ENCODE measurements around the gene UQCRHL.

UQCRHL gene

DNA sequence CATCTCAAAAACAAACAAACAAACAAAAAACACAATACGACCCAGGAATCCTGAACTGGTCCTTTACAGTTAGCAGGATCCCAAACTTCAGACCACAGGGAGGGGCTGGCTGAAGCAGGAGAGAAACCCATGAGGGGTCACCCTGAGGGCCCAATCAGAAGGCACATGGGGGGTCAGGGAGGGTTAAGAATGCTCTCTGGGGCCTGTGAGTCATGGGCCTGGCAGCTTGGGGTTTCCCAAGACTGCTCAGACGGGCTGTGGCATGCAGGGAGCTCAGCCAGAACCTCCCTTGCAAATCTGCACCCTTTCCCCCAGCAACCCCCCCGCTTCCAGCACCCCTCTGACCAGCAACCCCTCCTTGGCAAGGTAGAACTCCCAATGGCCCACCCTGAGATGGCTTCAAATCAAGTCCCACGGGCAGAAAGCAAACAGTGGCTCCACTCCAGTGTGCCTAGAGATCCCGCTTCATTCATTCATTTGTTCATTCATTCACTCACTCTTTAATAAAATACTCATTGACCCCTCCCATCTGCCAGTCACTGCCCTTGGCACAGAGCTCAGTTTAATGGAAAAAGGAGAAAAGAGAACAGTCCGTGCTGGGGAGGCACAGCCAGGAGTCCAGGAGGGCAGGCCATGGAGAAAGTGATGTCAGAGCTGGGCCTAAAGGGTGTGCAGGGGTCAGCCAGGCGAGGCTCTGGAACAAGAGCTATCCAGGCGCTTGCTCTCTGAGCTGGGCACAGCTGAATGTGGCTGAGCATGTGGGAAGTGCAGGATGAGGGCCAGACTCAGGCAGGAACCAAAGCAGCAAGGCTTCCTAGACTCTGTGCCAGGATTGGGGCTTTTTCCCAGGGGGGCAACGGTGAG is 8.2 kb downstream of the UQCRHL start:
- DNase-seq (ENCODE audit: low read depth in 2 of 2): no peak

DNA sequence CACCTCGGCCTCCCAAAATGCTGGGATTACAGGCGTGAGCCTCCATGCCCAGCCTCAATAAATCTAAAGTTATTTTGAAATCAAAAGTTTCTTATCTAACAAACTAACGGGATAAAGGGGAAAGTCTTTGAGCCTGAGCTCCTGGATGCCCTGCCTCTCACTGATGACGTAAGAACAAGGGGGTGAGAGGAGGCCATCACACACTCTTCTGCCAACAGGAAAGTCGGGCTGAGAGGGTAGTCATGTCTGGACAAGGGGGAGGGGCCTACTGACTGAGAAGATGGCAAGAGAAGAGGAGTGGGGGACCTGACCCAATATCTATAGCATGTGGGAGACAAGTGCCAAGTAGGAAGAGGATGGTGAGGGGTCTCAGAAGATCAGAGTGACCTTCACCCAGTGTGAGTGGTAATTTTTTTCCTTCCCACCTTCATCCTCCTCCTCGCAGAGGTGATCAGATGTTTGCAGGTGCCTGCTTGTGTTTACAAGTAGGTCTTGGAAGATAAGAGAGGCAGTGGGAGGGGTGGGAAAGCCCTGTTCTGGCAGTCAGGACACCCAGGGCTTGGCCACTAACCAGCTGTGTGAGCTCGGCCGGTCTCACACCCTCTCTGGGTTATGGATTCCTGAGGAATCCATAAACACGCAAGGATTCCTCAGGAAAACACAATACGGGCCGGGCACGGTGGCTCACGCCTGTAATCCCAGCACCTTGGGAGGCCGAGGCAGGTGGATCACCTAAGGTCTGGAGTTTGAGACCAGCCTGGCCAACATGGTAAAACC is 9.6 kb downstream of the UQCRHL start:
- DNase-seq (ENCODE audit: low read depth in 2 of 2): no peak

- DNase-seq (ENCODE audit: low read depth in 2 of 2): no peak
These were observed 11.4 kb downstream of the UQCRHL start for GRCh38 chr1:15796086-15796462.

GRCh38 chr1:15788624-15789301 is 18.7 kb downstream of the UQCRHL start:
- no peak for DNase-seq (ENCODE audit: low read depth in 2 of 2)

DNA sequence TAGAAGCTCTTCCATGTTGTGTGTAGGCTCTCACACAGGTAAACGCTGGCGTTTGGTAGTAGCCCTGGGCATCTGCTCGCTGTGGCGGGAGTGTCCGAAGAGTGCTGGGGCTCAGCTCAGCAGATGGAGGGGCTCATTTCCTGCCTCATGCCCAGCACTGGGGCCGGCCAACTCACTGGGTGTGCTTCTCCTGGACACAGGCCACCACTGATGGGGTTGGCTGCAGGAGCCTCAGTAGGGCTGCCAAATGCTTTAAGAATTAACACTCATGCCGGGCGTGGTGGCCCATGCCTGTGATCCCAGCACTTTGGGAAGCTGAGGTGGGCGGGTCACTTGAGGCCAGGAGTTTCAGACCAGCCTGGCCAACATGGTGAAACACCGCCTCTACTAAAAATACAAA is 20.9 kb downstream of the UQCRHL start:
- DNase-seq (ENCODE audit: low read depth in 2 of 2): no peak

GRCh38 chr1:15785683-15786082 is 21.8 kb downstream of the UQCRHL start:
- DNase-seq (ENCODE audit: low read depth in 2 of 2): no peak

DNA sequence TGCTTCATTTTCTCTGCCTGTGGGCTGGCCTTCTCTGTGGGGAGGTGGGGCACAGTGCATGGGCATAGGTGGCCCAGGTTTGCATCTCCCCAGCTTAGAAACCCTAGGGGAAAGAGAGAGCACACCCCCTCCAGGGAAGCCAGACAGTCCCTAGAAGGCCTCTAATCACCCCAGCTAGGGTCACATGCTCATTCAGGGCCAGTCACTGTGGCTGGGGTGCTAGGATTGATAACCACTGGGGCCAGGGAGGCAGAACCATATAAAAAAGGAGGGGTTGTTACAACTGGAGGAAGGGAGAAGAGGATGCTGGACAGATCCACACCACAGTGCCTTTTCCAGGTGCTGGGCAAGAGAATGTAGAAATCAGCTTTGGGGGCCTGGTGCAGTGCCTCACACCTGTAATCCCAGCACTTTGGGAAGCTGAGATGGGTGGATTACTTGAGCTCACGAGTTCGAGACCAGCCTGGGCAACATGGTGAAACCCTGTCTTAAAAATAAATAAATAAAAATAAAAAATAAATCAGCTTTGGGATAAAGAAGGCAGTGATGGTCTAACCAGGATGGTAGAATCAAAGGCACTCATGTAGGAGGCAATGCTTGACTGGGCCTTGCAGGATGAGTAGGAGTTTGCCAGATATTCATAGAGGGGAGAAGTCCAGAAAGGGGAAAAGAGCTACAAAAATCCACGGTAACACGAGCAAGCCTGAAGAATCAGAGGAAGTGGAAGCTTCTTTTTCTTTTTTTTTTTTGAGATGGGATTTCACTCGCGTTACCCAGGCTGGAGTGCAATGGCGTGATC is 29.3 kb downstream of the UQCRHL start:
- no peak for DNase-seq (ENCODE audit: low read depth in 2 of 2)

- DNase-seq (ENCODE audit: low read depth in 2 of 2): no peak
These were observed 31.7 kb downstream of the UQCRHL start for GRCh38 chr1:15775706-15776105.

DNA sequence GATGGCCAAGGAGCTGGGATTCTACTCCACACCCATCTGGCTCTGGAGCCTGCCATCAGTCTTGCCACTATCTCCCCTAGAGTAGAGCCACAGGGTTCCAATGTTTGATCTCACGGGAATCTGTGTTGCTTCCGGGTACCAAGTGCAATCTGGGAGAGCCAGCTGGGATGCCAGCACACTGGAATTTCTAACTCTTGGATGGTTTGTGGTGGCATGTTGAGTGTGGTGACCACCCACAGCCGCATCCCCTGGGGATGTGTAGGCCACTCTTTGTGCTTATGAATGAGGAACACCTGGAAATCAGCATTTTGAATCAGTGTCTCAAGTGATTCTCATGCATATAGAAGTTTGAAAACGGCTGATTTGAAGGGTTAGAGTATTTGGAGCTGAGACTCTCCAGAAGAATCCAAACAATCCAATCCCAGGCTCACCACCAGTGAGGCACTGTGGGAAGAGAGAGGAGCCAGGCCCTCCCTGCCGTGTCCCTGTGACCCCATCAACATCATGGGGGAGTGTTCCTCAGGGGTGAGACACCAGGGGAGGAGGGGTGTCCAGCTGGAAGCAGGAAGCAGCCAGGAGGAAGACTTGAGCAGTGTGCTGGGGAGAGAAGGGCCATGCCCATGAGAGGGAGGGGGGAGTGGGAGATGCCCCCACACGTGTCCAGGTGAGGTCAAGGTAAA is 35.5 kb downstream of the UQCRHL start:
- DNase-seq (ENCODE audit: low read depth in 2 of 2): no peak

DNA sequence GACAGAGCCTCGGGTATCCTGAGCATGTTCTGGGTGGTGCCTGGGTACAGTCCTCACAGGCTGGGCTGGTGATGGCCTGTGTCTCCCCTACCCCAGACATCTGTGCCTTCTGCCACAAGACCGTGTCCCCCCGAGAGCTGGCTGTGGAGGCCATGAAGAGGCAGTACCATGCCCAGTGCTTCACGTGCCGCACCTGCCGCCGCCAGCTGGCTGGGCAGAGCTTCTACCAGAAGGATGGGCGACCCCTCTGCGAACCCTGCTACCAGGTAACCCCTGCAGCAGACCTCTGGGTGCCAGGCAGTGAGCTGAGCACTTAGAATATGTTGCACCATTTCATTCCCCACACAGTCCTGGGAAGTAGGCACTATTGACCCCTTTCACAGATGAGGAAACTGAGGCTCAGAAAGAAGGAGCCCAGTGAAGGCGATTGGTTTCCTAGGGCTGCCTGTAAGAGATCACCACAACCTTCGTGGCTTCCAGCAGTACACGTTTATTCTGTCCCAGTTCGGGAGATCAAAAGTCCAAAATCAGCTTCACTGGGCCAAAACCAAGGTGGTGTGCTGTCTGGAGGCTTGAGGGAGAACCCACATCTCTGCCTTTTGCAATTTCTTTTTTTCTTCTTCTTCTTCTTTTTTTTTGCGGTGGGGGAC is 37.0 kb downstream of the UQCRHL start:
- no peak for DNase-seq (ENCODE audit: low read depth in 2 of 2)

- no peak for DNase-seq (ENCODE audit: low read depth in 2 of 2)
These were observed 39.1 kb downstream of the UQCRHL start for GRCh38 chr1:15768388-15768787.

DNA sequence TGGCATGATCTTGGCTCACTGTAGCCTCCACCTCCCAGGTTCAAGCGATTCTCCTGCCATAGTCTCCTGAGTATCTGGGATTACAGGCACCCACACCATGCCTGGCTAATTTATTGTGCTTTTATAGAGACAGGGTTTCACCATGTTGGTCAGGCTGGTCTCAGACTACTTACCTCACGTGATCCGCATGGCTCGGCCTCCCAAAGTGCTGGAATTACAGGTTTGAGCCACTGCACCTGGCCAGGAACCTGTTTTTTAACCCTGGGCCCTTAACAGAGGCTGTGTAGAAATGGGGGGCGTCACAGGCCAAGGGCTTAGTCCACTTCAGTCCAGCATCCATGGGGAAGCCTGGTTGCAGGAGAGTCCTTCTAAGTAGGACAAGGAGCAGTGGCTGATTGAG is 39.5 kb downstream of the UQCRHL start:
- DNase-seq (ENCODE audit: low read depth in 2 of 2): no peak

- DNase-seq (ENCODE audit: low read depth in 2 of 2): no peak
These were observed 41.8 kb downstream of the UQCRHL start for GRCh38 chr1:15765495-15766194.

GRCh38 chr1:15764890-15765289 is 42.6 kb downstream of the UQCRHL start:
- DNase-seq (ENCODE audit: low read depth in 2 of 2): no peak

DNA sequence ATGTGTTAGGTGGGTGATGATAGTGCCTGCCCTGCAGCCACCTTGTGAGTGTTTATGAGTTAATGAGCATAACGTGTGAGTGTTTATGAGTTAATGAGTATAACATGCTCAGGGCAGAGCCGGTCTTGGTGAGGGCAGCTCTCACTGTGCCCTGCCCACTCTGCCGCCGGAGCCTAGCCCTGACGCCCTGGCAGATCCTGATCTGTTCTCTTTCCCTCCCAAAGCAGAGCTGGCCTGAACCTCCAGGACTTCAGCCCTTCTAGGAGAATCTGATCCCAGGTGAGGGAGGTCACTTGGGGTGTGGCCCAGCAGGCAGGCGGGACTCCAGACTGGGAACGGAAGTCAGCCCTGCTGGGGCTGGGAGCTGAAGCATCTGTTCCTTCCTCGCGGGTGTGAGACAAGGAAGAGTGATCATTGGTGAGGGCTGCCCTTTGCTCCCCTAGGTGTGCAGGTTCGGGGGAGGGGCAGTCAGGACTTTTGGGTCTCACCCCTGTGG is 43.1 kb downstream of the UQCRHL start:
- no peak for DNase-seq (ENCODE audit: low read depth in 2 of 2)

DNA sequence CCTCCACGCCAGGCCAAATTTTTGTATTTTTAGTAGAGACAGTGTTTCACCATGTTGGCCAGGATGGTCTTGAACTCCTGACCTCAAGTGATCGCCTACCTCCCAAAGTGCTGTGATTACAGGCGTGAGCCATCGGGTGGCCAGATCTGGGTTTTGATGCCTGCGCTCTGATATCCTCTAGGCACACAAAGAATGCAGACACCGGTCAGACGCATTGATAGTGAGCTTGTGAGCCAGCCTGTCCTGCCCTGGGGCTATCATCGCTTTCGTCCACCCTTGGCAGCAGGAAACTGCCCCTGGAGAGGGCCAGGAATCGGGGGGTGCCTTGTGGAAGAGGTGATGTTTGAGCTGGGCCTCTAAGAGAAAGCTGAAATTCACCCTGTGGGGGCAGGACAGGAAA is 44.9 kb downstream of the UQCRHL start:
- no peak for DNase-seq (ENCODE audit: low read depth in 2 of 2)

GRCh38 chr1:15761366-15762128 is 45.9 kb downstream of the UQCRHL start:
- no peak for DNase-seq (ENCODE audit: low read depth in 2 of 2)

GRCh38 chr1:15760520-15761211 is 46.8 kb downstream of the UQCRHL start:
- DNase-seq (ENCODE audit: low read depth in 2 of 2): no peak

Measured in stimulated activated CD8-positive, alpha-beta memory T cell treated with anti-CD3 and anti-CD28 coated beads, Interleukin-2, amount 100 ng/mL, for 1 hour (primary cell).